Prostate gland (tissue), 2 donors: ENCODE measurements around the gene VPS16.

Experiments used
- CTCF ChIP-seq, 4 experiments: fragments of 200-600 bp in 2 of 4; fragments of 450-650 bp in 2 of 4; sonication (generic) in 2 of 4; IDR thresholded peaks; 1 replicate in 3 of 4; 2 replicates in 1 of 4; pipeline ENCODE4 v1.5.1; 2016 to 2019; ENCODE audit warnings: antibody characterized with exemption in 4 of 4, mild to moderate bottlenecking in 2 of 4, moderate library complexity in 2 of 4
- POLR2AphosphoS5 ChIP-seq: sonication (generic); formaldehyde crosslinking; IDR thresholded peaks from one replicate; pipeline ENCODE4 v1.6.1; 2017; ENCODE audit warnings: antibody characterized with exemption

DNA sequence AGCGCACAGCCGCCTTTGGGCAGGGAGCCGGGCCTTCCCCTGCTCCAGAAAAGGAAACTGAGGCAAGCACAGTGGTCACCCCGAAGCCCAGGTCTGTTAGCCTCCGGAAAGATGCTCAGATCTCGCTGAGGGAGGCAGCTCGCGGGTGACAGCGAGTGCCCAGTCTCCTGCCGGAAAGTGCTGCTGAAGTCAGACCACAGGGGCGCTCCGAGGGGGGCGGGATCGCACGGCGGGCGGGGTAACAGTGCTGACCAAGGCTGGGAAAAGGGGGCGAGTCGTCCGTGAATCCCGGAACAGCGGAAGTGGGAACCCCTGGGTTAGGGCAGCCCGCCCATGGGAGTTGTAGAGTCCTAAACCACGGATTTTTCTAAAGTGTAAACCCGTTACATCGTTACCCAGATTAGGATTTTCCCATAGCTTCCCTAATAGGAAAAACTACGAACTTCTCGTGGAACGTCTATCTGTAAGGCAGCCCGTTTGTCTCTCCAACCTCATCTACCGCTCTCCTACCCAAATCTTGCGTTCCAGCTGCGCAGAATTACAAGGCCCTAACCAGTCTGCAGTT, 504 bp downstream of the VPS16 start:
- TF ChIP-seq CTCF (IDR thresholded peaks at IDR 0.05), result no peak
- TF ChIP-seq POLR2AphosphoS5, result no peak
